ENCODE data around the gene NFIA.

NFIA gene

GRCh38 chr1:61051443-61051718 lies 31.0 kb upstream of the NFIA start:
- H3K27me3 ChIP-seq (ENCODE audit: insufficient read depth, low read depth) = peaks cover 39% of the 10 kb centered on the region
- peaks cover 43% of the 10 kb centered on the region for H3K4me1 ChIP-seq (ENCODE audit: low read depth, poor library complexity, severe bottlenecking)
- no peak overlapping the region for H3K4me3 ChIP-seq (IDR thresholded peaks at IDR 0.05; ENCODE audit: insufficient read depth, low read depth, low read length)
- no peak overlapping the region for H2AFZ ChIP-seq (ENCODE audit: low read depth)
- H3K79me2 ChIP-seq (ENCODE audit: insufficient read depth, low read depth) = no peaks in the 10 kb centered on the region
- TF ChIP-seq CTCF (conservative IDR thresholded peaks at IDR 0.05; ENCODE audit: low read depth, low read length) = no peak
- H3K27ac ChIP-seq = no peak overlapping the region; the same call in 1 of the 2 replicates
- no peaks in the 10 kb centered on the region for H3K36me3 ChIP-seq (ENCODE audit: insufficient read depth)
- H3K9ac ChIP-seq = no peak overlapping the region
- no peaks in the 10 kb centered on the region for H4K20me1 ChIP-seq (ENCODE audit: insufficient read depth)
- H3K4me2 ChIP-seq = peak overlapping the region; percentile 68

- Histone ChIP-seq H3K4me3 (IDR thresholded peaks at IDR 0.05; ENCODE audit: insufficient read depth, low read depth, low read length) (no peak overlapping the region), H3K9ac (no peak overlapping the region), H3K79me2 (ENCODE audit: insufficient read depth, low read depth) (no peaks in the 10 kb centered on the region)
These were observed 30.5 kb upstream of the NFIA start for GRCh38 chr1:61051719-61052394.

GRCh38 chr1:61052395-61053225 lies 29.8 kb upstream of the NFIA start:
- TF ChIP-seq CTCF (conservative IDR thresholded peaks at IDR 0.05; ENCODE audit: low read depth, low read length) = no peak
- Histone ChIP-seq H3K4me2 (peak overlapping the region; percentile 68), H3K4me3 (IDR thresholded peaks at IDR 0.05; ENCODE audit: insufficient read depth, low read depth, low read length) (no peak overlapping the region), H3K4me1 (ENCODE audit: low read depth, poor library complexity, severe bottlenecking) (peaks cover 49% of the 10 kb centered on the region), H3K27me3 (ENCODE audit: insufficient read depth, low read depth) (peaks cover 39% of the 10 kb centered on the region), H3K79me2 (ENCODE audit: insufficient read depth, low read depth) (no peaks in the 10 kb centered on the region), H2AFZ (ENCODE audit: low read depth) (peak overlapping the region; percentile 28; the same call in 1 of the 2 replicates), H3K9ac (peak overlapping the region; percentile 7; the same call in 1 of the 2 replicates), H3K27ac (peak overlapping the region; percentile 36; the same call in 1 of the 2 replicates), H3K36me3 (ENCODE audit: insufficient read depth) (no peaks in the 10 kb centered on the region), H4K20me1 (ENCODE audit: insufficient read depth) (no peaks in the 10 kb centered on the region)

More at GRCh38 chr1:61051719-61052394, 30.5 kb upstream of the NFIA start:
- peak overlapping the region; percentile 36; the same call in 1 of the 2 replicates for H3K27ac ChIP-seq
- peak overlapping the region; percentile 28; the same call in 1 of the 2 replicates for H2AFZ ChIP-seq (ENCODE audit: low read depth)
- no peaks in the 10 kb centered on the region for H4K20me1 ChIP-seq (ENCODE audit: insufficient read depth)
- no peak for TF ChIP-seq CTCF (conservative IDR thresholded peaks at IDR 0.05; ENCODE audit: low read depth, low read length)
- H3K27me3 ChIP-seq (ENCODE audit: insufficient read depth, low read depth) = peaks cover 39% of the 10 kb centered on the region
- no peaks in the 10 kb centered on the region for H3K36me3 ChIP-seq (ENCODE audit: insufficient read depth)
- peak overlapping the region; percentile 68 for H3K4me2 ChIP-seq
- H3K4me1 ChIP-seq (ENCODE audit: low read depth, poor library complexity, severe bottlenecking) = peaks cover 48% of the 10 kb centered on the region

GRCh38 chr1:61053226-61053711 lies 29.1 kb upstream of the NFIA start:
- H3K4me2 ChIP-seq = peak overlapping the region; percentile 68

More at GRCh38 chr1:61053226-61053711, 29.1 kb upstream of the NFIA start:
- no peak for TF ChIP-seq CTCF (conservative IDR thresholded peaks at IDR 0.05; ENCODE audit: low read depth, low read length)
- Histone ChIP-seq H3K9ac (peak overlapping the region; percentile 7; the same call in 1 of the 2 replicates), H4K20me1 (ENCODE audit: insufficient read depth) (no peaks in the 10 kb centered on the region), H3K79me2 (ENCODE audit: insufficient read depth, low read depth) (no peaks in the 10 kb centered on the region), H3K27me3 (ENCODE audit: insufficient read depth, low read depth) (peaks cover 44% of the 10 kb centered on the region), H3K27ac (no peak overlapping the region), H2AFZ (ENCODE audit: low read depth) (peak overlapping the region; percentile 38; the same call in 1 of the 2 replicates), H3K4me1 (ENCODE audit: low read depth, poor library complexity, severe bottlenecking) (peaks cover 56% of the 10 kb centered on the region), H3K36me3 (ENCODE audit: insufficient read depth) (no peaks in the 10 kb centered on the region), H3K4me3 (IDR thresholded peaks at IDR 0.05; ENCODE audit: insufficient read depth, low read depth, low read length) (no peak overlapping the region)
